ENCODE data around the gene ANKRD9. TPM values are rescaled to one million over a fixed set of nuclear protein-coding genes. Genes with fewer than 3 reads are reported as not detected.

Gene ANKRD9

DNA sequence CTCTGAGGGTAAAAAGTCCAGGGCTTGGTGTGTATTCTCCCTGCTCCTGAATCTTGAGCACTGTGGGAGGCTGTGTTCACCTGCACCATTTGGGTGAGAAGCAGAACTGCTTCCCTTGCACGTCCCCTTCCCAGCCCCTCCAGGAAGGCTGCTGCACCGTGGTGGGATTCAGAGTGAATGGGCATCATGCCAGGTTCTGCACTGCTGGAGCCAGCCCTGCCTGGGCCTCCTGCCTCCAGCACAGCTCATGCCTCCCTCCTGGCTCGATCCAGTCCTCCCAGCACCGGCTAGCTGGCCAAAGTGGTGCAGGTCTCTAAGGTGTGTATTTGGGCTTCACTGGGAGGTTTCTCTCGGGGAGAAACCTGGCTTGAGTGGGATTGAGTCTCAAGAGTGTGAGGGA is 54.9 kb downstream of the ANKRD9 start:
- Histone ChIP-seq H3K79me2 (ENCODE audit: control insufficient read depth, insufficient read depth, low read length) (no peaks in the 10 kb centered on the region), H3K56ac (ENCODE audit: low read length) (no peak overlapping the region), H4K5ac (ENCODE audit: low read length) (no peak overlapping the region), H3K9ac (ENCODE audit: low read length) (no peak overlapping the region), H3K4me2 (ENCODE audit: low read length) (no peak overlapping the region), H4K8ac (ENCODE audit: low read depth, low read length) (no peak overlapping the region), H3K4me1 (ENCODE audit: control insufficient read depth, low read depth, low read length) (no peaks in the 10 kb centered on the region), H3K36me3 (ENCODE audit: control insufficient read depth, insufficient read depth, low read length) (peaks cover 2% of the 10 kb centered on the region), H3K4me3 (ENCODE audit: low read length) (no peak overlapping the region), H3K18ac (ENCODE audit: low read length) (no peak overlapping the region), H3K27me3 (ENCODE audit: insufficient read depth, low read length, poor library complexity) (no peaks in the 10 kb centered on the region), H3K79me1 (ENCODE audit: low read length) (no peaks in the 10 kb centered on the region), H2BK120ac (ENCODE audit: low read depth, low read length) (no peak overlapping the region), H3K4ac (ENCODE audit: low read depth, low read length) (no peak overlapping the region), H3K27ac (ENCODE audit: low read depth, low read length) (no peak overlapping the region), H2BK5ac (ENCODE audit: low read length) (no peak overlapping the region), H2AK5ac (ENCODE audit: low read length) (no peak overlapping the region), H3K23ac (ENCODE audit: low read length) (no peak overlapping the region), H2BK15ac (replicated peaks; ENCODE audit: low read depth) (no peak overlapping the region)
- WGBS (ENCODE audit: extremely low coverage, insufficient coverage, low lambda C conversion rate) = no CpG with 5 or more reads among the region's 5 CpGs
- no peak for DNase-seq

- H3K4me3 ChIP-seq (ENCODE audit: low read length) = no peak overlapping the region
- H3K4me2 ChIP-seq (ENCODE audit: low read length) = no peak overlapping the region
- H2BK15ac ChIP-seq (replicated peaks; ENCODE audit: low read depth) = no peak overlapping the region
- no peak overlapping the region for H2AK5ac ChIP-seq (ENCODE audit: low read length)
- no peak overlapping the region for H3K56ac ChIP-seq (ENCODE audit: low read length)
- H3K18ac ChIP-seq (ENCODE audit: low read length) = no peak overlapping the region
- H3K4ac ChIP-seq (ENCODE audit: low read depth, low read length) = no peak overlapping the region
- no peaks in the 10 kb centered on the region for H3K79me1 ChIP-seq (ENCODE audit: low read length)
- no peaks in the 10 kb centered on the region for H3K79me2 ChIP-seq (ENCODE audit: control insufficient read depth, insufficient read depth, low read length)
- H3K4me1 ChIP-seq (ENCODE audit: control insufficient read depth, low read depth, low read length) = no peaks in the 10 kb centered on the region
- DNase-seq = no peak
- H3K23ac ChIP-seq (ENCODE audit: low read length) = no peak overlapping the region
- no peak overlapping the region for H4K5ac ChIP-seq (ENCODE audit: low read length)
- WGBS (ENCODE audit: extremely low coverage, insufficient coverage, low lambda C conversion rate) = no CpG with 5 or more reads among the region's 24 CpGs
- H3K27me3 ChIP-seq (ENCODE audit: insufficient read depth, low read length, poor library complexity) = no peaks in the 10 kb centered on the region
- no peak overlapping the region for H2BK5ac ChIP-seq (ENCODE audit: low read length)
- H4K8ac ChIP-seq (ENCODE audit: low read depth, low read length) = no peak overlapping the region
- peaks cover 2% of the 10 kb centered on the region for H3K36me3 ChIP-seq (ENCODE audit: control insufficient read depth, insufficient read depth, low read length)
- no peak overlapping the region for H3K27ac ChIP-seq (ENCODE audit: low read depth, low read length)
- H2BK120ac ChIP-seq (ENCODE audit: low read depth, low read length) = no peak overlapping the region
- H3K9ac ChIP-seq (ENCODE audit: low read length) = no peak overlapping the region
Measured at GRCh38 chr14:102452302-102452701, 57.3 kb downstream of the ANKRD9 start.

Small RNAs within 50 kb of the gene (small RNA-seq; reads per million reads assigned to genes)
- not detected for gene MIR4309 (ENCODE audit: insufficient read depth)

All from mesendoderm (in vitro differentiated cells).